ENCODE results near the gene LRRN3. TPM values are rescaled to one million over a fixed set of nuclear protein-coding genes. Genes with fewer than 3 reads are reported as not detected.

The LRRN3 gene
- total RNA-seq, 3 donors from 2014 or later = 35.7 to 54.0 (median 39.2) TPM

DNA sequence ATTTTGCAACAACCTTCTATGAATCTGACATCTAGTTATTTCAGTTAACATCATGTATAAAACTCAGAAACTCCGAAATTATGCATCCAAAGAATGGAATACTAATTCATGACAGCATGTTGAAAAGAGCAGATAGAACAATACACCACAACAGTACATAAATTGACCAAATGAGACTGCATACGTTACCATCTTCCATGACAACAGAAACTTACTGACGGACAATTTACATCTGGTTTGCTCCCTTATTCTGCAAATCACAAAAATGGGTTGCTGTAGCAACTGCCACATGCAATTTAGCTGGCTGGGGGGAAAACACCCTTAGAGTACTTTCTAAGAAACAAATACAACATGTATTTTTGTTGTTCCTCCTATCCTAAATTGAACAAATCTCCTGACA is 14.3 kb downstream of the LRRN3 start:
- H3K4me3 Mint-ChIP-seq = no peak overlapping the region
- no peaks in the 10 kb centered on the region for H3K9me3 Mint-ChIP-seq
- peaks cover 23% of the 10 kb centered on the region for H3K36me3 Mint-ChIP-seq (ENCODE audit: insufficient read depth)
- DNase-seq (no peak), ATAC-seq (no peak)
- H3K27me3 Mint-ChIP-seq (ENCODE audit: low read depth) = no peaks in the 10 kb centered on the region
- peaks cover 25% of the 10 kb centered on the region for H3K4me1 Mint-ChIP-seq (ENCODE audit: low read depth)

DNA sequence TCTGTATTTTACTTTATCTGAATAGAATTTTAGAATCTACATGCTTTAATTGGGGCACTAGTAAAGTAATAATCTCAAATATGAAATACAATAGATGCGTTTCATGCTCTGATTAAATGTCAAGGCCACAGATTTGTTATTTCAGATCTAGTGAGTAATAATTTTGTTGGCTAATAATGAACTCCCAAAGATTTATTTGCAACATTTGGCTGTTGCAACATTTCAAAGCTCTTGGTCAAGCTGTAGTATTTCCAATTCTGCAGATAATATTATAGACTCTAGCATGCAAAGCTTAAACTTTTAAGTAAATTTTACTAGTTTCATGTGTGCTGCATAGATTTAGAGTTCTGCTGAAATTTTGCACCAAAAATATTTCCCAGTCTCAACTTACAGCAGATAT is 16.7 kb downstream of the LRRN3 start:
- DNase-seq (no peak), ATAC-seq (no peak)
- H3K4me3 Mint-ChIP-seq = no peak overlapping the region
- no peaks in the 10 kb centered on the region for H3K9me3 Mint-ChIP-seq
- H3K36me3 Mint-ChIP-seq (ENCODE audit: insufficient read depth) = peaks cover 27% of the 10 kb centered on the region
- H3K27me3 Mint-ChIP-seq (ENCODE audit: low read depth) = no peaks in the 10 kb centered on the region
- peaks cover 18% of the 10 kb centered on the region for H3K4me1 Mint-ChIP-seq (ENCODE audit: low read depth)

DNA sequence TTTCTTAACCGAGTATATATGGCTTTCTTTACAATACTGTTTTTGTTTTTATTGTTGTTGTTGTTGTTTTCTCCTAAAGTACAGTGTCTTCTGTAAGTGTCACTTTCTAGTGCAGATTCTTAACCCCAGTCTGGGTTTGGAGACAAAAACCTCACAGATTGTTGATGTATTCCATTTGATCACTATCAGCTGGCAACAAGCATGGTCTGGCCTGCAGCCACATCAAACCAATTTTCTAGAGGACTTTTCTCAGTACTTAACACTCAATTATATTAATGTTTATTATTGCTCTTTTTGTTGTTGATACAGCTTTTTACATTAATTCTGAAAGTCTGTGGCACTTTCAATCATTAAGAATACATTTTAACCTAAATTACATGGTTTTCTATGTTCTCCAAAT is 17.1 kb downstream of the LRRN3 start:
- Mint-ChIP-seq H3K4me1 (ENCODE audit: low read depth) (peaks cover 18% of the 10 kb centered on the region), H3K9me3 (no peaks in the 10 kb centered on the region), H3K27me3 (ENCODE audit: low read depth) (no peaks in the 10 kb centered on the region), H3K36me3 (ENCODE audit: insufficient read depth) (peaks cover 27% of the 10 kb centered on the region), H3K4me3 (no peak overlapping the region)
- DNase-seq (no peak), ATAC-seq (no peak)

DNA sequence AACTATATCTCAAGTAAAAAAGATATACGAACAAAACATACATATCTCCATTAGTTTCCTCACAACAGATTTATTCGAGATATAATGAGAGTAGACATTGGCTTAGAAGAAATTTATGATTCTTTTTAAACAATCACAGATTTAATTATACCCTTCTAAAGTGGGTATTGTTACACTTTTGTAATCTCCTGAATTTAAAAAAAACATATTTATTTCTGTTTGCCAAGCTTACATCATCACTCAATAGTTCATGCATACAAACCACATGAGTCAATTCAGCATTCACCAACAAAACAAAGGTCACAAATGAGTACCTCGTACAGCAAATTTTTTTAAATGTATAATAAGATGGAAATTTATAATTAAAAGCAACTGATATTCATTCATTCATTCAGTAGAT is 17.6 kb downstream of the LRRN3 start:
- Mint-ChIP-seq H3K36me3 (ENCODE audit: insufficient read depth) (peaks cover 27% of the 10 kb centered on the region), H3K4me3 (no peak overlapping the region), H3K27me3 (ENCODE audit: low read depth) (no peaks in the 10 kb centered on the region), H3K4me1 (ENCODE audit: low read depth) (peaks cover 19% of the 10 kb centered on the region), H3K9me3 (no peaks in the 10 kb centered on the region)
- DNase-seq (no peak), ATAC-seq (no peak)

DNA sequence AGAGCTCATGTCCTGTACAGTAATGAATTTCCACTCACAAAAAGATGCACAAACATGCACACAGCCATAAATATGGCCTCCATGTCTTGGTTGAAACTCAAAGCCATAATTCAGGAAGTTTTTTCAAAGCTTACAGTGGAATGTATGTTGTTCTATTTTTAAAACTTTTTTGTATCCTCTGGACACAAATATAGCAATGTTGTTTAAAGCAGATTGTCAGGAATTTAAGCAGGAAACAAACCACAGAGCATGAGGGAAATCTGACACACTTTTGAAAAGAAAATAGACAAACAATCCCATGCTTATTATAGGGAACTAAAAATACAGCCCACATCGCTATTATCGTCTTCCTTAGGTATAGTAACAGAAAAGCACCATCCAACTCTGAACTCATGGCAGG is 21.5 kb downstream of the LRRN3 start:
- Mint-ChIP-seq H3K4me3 (no peak overlapping the region), H3K36me3 (ENCODE audit: insufficient read depth) (peaks cover 21% of the 10 kb centered on the region), H3K4me1 (ENCODE audit: low read depth) (peaks cover 12% of the 10 kb centered on the region), H3K27me3 (ENCODE audit: low read depth) (no peaks in the 10 kb centered on the region), H3K9me3 (no peaks in the 10 kb centered on the region)
- ATAC-seq = no peak
- no peak for DNase-seq

DNA sequence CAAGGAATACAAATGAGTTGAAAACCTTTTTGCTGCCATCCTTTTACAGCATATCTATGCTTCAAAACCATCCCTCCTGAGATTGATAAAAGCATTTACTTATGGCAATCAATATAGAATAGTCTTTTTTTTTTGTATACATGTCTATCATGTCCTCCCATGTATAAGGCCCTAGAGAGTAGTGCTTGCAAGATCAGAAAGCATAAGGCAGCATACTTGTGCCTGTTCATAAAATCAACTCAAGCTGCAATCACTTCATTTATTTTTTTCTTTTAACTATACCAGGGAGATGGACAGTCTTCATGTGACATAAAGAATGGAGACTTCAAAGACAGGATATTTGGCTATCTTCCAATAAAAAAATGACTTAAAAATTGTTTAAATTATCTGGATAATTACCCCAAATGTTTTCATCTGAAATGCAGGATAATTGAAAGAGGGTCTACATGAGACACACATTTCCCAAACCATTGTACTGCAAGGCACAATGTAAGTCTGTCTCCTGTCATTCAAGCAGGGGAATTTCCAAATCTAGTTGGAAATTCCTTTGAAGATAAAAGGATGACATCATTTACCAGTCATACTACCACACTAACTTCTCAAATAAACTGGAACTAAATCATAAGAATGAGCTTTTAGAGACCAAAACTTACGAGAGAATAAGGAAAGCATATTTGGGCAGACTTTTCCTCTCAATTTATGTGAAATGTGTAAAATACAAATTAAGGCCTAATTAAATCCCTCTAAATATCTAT is 22.5 kb downstream of the LRRN3 start:
- Mint-ChIP-seq H3K27me3 (ENCODE audit: low read depth) (no peaks in the 10 kb centered on the region), H3K4me3 (no peak overlapping the region), H3K9me3 (no peaks in the 10 kb centered on the region), H3K4me1 (ENCODE audit: low read depth) (peaks cover 12% of the 10 kb centered on the region), H3K36me3 (ENCODE audit: insufficient read depth) (peaks cover 28% of the 10 kb centered on the region)
- peak; percentile 84 to 86 for ATAC-seq
- no peak for DNase-seq

DNA sequence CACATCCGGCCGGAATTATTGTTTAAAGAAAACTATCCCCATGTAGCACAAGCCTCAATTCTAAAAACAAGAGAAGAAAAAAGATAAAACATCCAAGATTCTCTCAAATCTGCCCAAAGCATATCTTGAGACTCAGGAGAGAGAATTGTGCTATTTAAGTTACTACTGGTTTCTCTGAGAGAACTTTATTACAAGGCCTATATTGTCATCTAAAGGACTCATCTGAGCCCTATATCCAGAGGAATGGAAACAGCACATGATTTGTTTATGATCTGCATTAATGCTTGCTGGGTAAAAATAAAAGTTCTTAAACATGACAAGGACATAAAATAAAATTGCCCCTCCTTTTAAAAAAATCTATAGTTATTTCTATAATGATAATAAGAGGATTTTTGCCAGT is 25.0 kb downstream of the LRRN3 start:
- no peak for ATAC-seq
- Mint-ChIP-seq H3K4me3 (no peak overlapping the region), H3K4me1 (ENCODE audit: low read depth) (peaks cover 12% of the 10 kb centered on the region), H3K36me3 (ENCODE audit: insufficient read depth) (peaks cover 37% of the 10 kb centered on the region), H3K27me3 (ENCODE audit: low read depth) (no peaks in the 10 kb centered on the region), H3K9me3 (peaks cover 5% of the 10 kb centered on the region)
- DNase-seq = no peak

DNA sequence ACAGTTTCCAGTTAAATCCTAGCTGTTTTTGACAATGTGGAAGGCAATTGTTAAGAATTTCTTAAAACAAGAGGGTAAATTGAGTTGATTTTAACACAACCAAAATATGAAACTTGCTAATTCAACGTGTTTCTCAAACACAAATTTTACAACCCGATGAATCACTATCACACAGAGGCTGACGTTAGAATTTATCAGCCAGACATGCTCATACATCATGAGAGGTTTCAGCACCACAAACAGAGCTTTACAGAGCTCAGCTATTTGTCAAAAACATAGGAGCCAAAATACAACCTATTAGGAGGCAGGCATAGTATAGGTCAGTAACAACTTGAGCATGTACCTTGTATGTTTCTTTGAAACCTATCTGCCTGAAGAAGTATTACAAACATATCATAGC is 36.1 kb downstream of the LRRN3 start:
- Mint-ChIP-seq H3K4me3 (no peak overlapping the region), H3K36me3 (ENCODE audit: insufficient read depth) (peaks cover 19% of the 10 kb centered on the region), H3K4me1 (ENCODE audit: low read depth) (no peaks in the 10 kb centered on the region), H3K27me3 (ENCODE audit: low read depth) (no peaks in the 10 kb centered on the region), H3K9me3 (peaks cover 6% of the 10 kb centered on the region)
- ATAC-seq (no peak), DNase-seq (no peak)

DNA sequence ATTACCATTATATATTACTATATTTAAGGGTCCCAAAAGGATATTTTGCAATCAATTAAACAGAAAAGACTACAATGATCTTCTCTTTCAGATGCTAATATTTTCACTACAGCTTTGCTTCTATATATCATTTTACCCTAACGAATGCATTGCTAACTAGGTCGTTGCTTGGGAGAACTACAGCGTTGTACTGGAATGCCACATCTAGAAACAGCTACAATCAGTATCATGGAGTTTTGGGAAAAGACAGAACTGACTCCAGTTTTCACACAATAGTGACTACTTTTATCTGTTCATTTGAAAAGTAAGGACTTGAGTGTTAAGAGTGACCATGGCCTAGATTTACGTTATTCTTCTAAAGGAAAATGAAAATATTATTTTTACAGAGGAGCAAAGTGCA is 38.5 kb downstream of the LRRN3 start:
- Mint-ChIP-seq H3K9me3 (no peaks in the 10 kb centered on the region), H3K27me3 (ENCODE audit: low read depth) (no peaks in the 10 kb centered on the region), H3K4me3 (no peak overlapping the region), H3K4me1 (ENCODE audit: low read depth) (no peaks in the 10 kb centered on the region), H3K36me3 (ENCODE audit: insufficient read depth) (peaks cover 3% of the 10 kb centered on the region)
- ATAC-seq (no peak), DNase-seq (no peak)

DNA sequence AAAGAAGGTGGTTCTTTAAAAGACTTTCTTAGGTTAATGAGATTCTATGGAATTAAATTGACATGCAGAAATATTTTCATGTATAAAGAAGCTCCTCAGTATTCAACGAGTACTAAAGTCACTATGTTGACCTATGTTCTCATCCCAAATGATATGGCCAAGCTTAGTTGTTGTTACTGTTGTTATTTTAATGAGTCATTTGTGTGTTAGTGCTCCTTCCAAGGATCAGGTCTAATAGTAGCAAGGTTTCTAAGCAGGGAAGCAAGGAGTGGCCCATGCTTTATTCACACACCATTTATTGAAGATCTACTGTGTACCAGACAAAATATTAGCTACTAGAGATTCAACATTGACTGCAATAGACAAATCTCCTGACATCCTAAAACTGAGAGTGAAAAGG is 41.9 kb downstream of the LRRN3 start:
- H3K9me3 Mint-ChIP-seq = no peaks in the 10 kb centered on the region
- no peak overlapping the region for H3K4me3 Mint-ChIP-seq
- ATAC-seq = no peak
- DNase-seq = no peak
- peaks cover 5% of the 10 kb centered on the region for H3K4me1 Mint-ChIP-seq (ENCODE audit: low read depth)
- no peaks in the 10 kb centered on the region for H3K27me3 Mint-ChIP-seq (ENCODE audit: low read depth)
- no peaks in the 10 kb centered on the region for H3K36me3 Mint-ChIP-seq (ENCODE audit: insufficient read depth)

DNA sequence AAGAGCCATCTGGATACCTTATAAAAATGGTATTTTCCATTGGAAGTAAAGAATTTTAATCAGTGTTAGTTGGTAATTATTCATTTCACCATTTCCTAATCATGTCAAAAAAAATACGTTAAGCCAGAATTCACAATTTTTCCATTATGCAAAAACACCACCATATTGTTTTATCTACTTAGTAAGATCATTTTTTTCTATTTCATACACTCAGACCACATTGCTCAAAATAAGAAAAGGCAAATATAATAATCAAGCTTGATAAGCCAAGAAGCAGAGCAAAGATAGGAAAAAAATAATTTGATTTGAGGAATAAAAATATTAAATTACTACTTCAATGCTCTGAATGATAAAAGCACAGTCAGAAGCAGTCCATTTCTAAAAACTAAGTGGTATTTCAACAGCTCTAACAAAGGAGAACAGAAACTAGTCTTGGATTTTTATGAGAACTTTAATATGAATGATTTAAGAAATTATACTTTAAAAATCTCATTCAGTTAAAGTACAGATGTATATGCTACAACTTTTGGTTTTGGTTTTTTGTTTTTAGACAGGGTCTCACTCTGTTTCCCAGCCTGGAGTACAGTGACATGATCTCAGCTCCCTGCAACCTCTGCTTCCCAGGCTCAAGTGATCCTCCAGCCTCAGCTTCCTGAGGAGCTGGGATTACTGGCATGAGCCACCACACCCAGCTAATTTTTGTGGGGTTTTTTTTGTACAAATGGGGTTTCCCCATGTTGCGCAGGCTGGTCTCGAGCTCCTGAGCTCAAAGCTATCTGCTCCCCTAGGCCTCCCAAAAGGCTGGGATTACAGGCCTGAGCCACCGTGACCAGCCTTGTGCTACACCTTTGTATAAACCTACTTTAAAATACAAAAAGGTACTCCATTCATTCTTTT is 46.6 kb downstream of the LRRN3 start:
- Mint-ChIP-seq H3K36me3 (ENCODE audit: insufficient read depth) (peaks cover 2% of the 10 kb centered on the region), H3K27me3 (ENCODE audit: low read depth) (no peaks in the 10 kb centered on the region), H3K4me3 (peak overlapping the region; percentile 48), H3K9me3 (no peaks in the 10 kb centered on the region), H3K4me1 (ENCODE audit: low read depth) (peaks cover 24% of the 10 kb centered on the region)
- DNase-seq (no peak), ATAC-seq (peak; percentile 86)

DNA sequence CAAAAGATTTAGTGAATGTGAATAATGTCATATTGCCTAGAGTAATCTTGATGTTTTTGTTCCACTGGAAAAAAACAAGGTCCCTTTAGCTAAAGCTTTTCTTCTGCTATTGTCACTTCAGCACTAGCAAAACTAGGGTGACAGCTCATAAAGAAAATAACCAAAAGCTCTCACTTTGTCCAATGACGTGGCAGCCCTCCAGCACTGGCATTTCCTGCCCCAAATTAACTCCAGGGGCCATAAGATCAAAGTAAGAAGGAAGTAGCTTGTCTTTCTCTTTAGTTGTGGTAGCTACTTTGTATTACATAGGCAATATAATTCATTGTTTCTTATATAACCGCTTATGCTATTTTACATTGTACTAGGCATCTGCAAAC is 47.3 kb downstream of the LRRN3 start:
- peak; percentile 50 for DNase-seq
- peak; percentile 93 to 94 for ATAC-seq
- no peaks in the 10 kb centered on the region for H3K27me3 Mint-ChIP-seq (ENCODE audit: low read depth)
- peaks cover 2% of the 10 kb centered on the region for H3K36me3 Mint-ChIP-seq (ENCODE audit: insufficient read depth)
- peaks cover 24% of the 10 kb centered on the region for H3K4me1 Mint-ChIP-seq (ENCODE audit: low read depth)
- peak overlapping the region; percentile 48 for H3K4me3 Mint-ChIP-seq
- H3K9me3 Mint-ChIP-seq = no peaks in the 10 kb centered on the region

DNA sequence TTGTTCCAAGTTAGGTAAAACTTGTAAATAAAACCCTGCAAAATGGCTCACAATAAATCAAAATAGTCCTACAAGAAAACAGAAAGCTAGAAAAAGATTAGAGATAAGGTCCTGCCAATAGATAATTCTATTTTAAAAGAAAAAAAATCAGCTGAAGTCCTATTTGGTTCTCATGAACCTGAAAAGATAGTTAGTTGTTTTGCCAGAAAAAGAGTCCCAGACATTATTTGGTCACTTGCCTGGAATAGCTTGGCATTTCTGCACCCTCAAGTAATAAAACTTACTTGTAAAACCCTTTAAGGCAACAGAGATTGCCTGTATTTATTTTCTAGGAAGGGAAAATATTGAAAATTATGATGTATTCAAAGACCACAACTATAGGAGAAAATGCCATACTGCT is 47.7 kb downstream of the LRRN3 start:
- H3K9me3 Mint-ChIP-seq = no peaks in the 10 kb centered on the region
- ATAC-seq (no peak), DNase-seq (no peak)
- peaks cover 2% of the 10 kb centered on the region for H3K36me3 Mint-ChIP-seq (ENCODE audit: insufficient read depth)
- H3K4me3 Mint-ChIP-seq = peak overlapping the region; percentile 48
- no peaks in the 10 kb centered on the region for H3K27me3 Mint-ChIP-seq (ENCODE audit: low read depth)
- peaks cover 24% of the 10 kb centered on the region for H3K4me1 Mint-ChIP-seq (ENCODE audit: low read depth)

DNA sequence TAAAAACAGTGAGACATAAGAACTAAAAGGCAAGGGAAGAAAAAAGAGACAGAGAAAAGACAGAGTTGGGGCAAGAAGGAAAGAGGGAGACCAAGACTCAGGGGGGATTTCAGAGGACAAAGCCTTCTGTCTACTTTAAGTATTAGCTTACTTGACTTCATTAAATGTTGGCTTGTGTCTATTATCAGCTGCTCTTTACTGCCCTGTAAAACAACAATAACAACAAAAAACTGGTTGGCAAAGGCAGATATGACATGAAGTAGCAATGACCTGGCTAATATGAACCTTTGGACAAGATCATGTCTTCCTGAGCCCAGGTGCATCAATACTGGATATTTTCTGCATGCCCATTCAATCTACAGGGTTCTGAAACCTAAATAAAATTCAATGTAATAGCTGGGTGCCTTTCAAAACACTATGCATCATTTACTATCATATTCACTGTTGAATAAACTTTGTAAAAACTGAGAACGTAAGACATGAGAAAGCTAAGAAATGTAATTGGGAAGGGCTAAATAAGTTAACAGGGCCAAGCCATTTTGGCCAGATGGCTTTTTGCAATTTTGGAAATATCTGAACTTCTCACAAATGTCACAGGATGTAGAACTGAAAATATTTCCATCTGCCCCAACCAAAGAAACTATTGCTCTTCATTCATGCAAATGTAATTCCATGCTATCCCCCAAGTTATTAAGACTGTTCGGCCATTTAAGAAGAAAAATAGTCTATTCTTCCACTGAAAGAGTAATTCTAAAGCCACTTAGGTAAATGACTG is 49.4 kb downstream of the LRRN3 start:
- ATAC-seq (no peak), DNase-seq (no peak)
- H3K4me1 Mint-ChIP-seq (ENCODE audit: low read depth) = peaks cover 24% of the 10 kb centered on the region
- peaks cover 2% of the 10 kb centered on the region for H3K36me3 Mint-ChIP-seq (ENCODE audit: insufficient read depth)
- H3K9me3 Mint-ChIP-seq = no peaks in the 10 kb centered on the region
- no peak overlapping the region for H3K4me3 Mint-ChIP-seq
- H3K27me3 Mint-ChIP-seq (ENCODE audit: low read depth) = no peaks in the 10 kb centered on the region
